Right atrium auricular region (tissue), 2 donors: ENCODE measurements around the gene FER. TPM values are rescaled to one million over a fixed set of nuclear protein-coding genes. Genes with fewer than 3 reads are reported as not detected.

ENCODE experiments used
- DNase-seq: peaks from one replicate; pipeline ENCODE4 v3.0.0-alpha.2; 2019; ENCODE audit warnings: low spot score
- H3K27ac ChIP-seq, 2 donors: fragments of 200-600 bp; sonication (generic); 1 replicate in 1 of 2; 2 replicates in 1 of 2; pipeline ENCODE4 v1.5.1; 2016 to 2019
- H3K27me3 ChIP-seq, 2 donors: fragments of 200-600 bp; sonication (generic); one replicate each; pipeline versions ENCODE4 v1.5.1 to v1.6.0; 2017 to 2019
- H3K36me3 ChIP-seq: fragments of 200-600 bp; sonication (generic); one replicate; pipeline ENCODE4 v1.5.1; 2016
- H3K4me1 ChIP-seq, 2 donors: fragments of 200-600 bp; sonication (generic); one replicate each; pipeline versions ENCODE4 v1.5.1 to v1.6.0; 2017 to 2019
- H3K4me3 ChIP-seq, 2 donors: fragments of 200-600 bp; sonication (generic); 1 replicate in 1 of 2; 2 replicates in 1 of 2; pipeline ENCODE4 v1.5.1; 2017 to 2019; ENCODE audit warnings: mild to moderate bottlenecking in 1 of 2, moderate library complexity in 1 of 2
- H3K9me3 ChIP-seq, 2 donors: fragments of 200-600 bp; sonication (generic); one replicate each; pipeline ENCODE4 v1.5.1; 2019
- total RNA-seq, 2 donors: library from RNA; depleted of rRNA; stranded (reverse); fragments of >200 nt; gene quantifications; one replicate each; pipeline ENCODE4 v1.1.0, GENCODE V29; 2016
- TF ChIP-seq, protein P1 (sequence below), 2 donors: fragments of 200-600 bp; sonication (generic); IDR thresholded peaks; one replicate each; pipeline ENCODE4 v1.5.1; 2019; ENCODE audit warnings: antibody characterized with exemption in 2 of 2

The FER gene
- total RNA-seq, 2 donors from 2014 or later, result 10.6 to 12.9 TPM

DNA sequence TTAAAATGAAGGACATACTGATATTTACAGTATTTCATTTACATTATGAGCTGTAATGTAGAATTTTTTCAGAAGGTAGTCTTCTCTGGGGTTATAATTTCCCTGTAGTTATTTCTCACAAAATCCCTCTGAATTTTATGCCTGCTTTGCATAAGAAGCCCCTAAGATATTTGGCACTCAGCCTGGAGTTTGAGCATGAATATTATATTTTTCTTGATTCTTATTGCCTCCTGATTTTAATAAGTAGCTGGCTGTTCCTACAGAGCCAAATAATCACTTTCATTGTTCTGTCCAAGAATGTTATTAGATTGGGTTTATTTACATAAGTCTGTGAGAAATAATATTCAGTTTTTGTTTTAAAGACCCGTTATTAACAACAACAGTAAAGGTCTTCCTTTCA lies 195.0 kb downstream of the FER start:
- H3K9me3 ChIP-seq, result no peaks in the 10 kb centered on the region
- no peak for DNase-seq
- no peaks in the 10 kb centered on the region for H3K4me1 ChIP-seq
- H3K27me3 ChIP-seq, result no peaks in the 10 kb centered on the region
- no peaks in the 10 kb centered on the region for H3K36me3 ChIP-seq
- H3K4me3 ChIP-seq, result no peak overlapping the region
- TF ChIP-seq, protein P1, sequence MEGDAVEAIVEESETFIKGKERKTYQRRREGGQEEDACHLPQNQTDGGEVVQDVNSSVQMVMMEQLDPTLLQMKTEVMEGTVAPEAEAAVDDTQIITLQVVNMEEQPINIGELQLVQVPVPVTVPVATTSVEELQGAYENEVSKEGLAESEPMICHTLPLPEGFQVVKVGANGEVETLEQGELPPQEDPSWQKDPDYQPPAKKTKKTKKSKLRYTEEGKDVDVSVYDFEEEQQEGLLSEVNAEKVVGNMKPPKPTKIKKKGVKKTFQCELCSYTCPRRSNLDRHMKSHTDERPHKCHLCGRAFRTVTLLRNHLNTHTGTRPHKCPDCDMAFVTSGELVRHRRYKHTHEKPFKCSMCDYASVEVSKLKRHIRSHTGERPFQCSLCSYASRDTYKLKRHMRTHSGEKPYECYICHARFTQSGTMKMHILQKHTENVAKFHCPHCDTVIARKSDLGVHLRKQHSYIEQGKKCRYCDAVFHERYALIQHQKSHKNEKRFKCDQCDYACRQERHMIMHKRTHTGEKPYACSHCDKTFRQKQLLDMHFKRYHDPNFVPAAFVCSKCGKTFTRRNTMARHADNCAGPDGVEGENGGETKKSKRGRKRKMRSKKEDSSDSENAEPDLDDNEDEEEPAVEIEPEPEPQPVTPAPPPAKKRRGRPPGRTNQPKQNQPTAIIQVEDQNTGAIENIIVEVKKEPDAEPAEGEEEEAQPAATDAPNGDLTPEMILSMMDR (IDR thresholded peaks at IDR 0.05), result no peak
- no peak overlapping the region for H3K27ac ChIP-seq

GRCh38 chr5:108945094-108945493 lies 197.4 kb downstream of the FER start:
- DNase-seq, result no peak
- Histone ChIP-seq H3K9me3 (no peaks in the 10 kb centered on the region), H3K36me3 (no peaks in the 10 kb centered on the region), H3K27me3 (no peaks in the 10 kb centered on the region), H3K4me1 (no peaks in the 10 kb centered on the region), H3K4me3 (no peak overlapping the region), H3K27ac (no peak overlapping the region)
- TF ChIP-seq, protein P1 (IDR thresholded peaks at IDR 0.05), result no peak

DNA sequence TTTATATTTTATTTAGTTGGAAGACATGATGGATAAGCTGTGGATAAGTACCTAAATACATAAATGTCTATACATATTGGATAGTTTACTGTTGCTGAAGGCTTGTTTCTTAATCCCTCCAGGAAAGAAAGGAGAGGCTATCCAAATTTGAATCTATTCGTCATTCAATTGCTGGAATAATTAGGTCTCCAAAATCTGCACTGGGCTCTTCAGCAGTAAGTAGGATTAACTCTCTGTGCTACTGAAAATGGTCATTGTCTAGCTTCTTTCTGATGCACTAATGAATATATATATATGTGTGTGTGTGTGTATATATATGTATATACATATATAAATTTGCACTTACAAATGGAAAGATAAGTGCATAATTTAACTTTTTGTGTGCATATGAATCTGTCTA lies 198.3 kb downstream of the FER start:
- Histone ChIP-seq H3K27ac (no peak overlapping the region), H3K27me3 (no peaks in the 10 kb centered on the region), H3K4me1 (no peaks in the 10 kb centered on the region), H3K36me3 (no peaks in the 10 kb centered on the region), H3K9me3 (no peaks in the 10 kb centered on the region), H3K4me3 (no peak overlapping the region)
- TF ChIP-seq, protein P1 (IDR thresholded peaks at IDR 0.05), result no peak
- no peak for DNase-seq

DNA sequence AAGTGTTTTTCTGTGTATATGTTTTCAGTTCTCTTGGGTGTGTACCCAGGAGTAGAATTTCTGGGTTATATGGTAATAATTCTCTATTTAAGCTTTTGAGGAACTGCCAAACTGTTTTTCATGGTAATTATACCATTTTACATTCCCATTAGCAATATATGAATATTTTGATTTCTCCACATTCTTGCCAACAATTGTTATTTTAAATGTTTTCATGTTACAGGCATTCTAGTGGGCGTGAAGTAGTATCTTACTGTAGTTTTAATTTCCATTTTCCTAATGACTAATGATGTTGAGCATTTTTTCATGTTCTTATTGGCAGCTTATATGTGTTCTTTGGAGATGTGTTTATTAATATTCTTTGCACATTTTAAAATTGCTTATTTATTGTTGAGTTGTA lies 199.5 kb downstream of the FER start:
- Histone ChIP-seq H3K27ac (no peak overlapping the region), H3K36me3 (no peaks in the 10 kb centered on the region), H3K27me3 (no peaks in the 10 kb centered on the region), H3K9me3 (no peaks in the 10 kb centered on the region), H3K4me1 (no peaks in the 10 kb centered on the region), H3K4me3 (no peak overlapping the region)
- TF ChIP-seq, protein P1 (IDR thresholded peaks at IDR 0.05), result no peak
- no peak for DNase-seq

DNA sequence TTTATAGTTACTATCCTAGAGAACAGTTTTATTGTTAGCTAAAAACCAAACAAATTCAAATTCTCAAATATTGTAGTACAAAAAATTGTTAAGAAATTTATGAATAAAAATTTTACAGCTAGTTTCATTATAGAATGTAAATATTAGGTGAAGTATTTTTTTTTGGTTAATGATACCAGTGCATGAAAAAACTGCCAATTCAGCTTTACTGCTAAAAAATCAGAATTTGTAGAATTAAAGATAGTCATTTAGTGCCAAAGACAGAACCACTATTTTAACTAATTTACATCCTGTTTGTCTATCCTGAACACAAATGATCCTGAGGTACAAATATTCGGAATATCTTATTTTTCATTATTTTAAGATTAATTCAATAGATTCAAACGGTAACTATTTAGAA lies 202.6 kb downstream of the FER start:
- H3K4me3 ChIP-seq, result no peak overlapping the region
- no peaks in the 10 kb centered on the region for H3K27me3 ChIP-seq
- TF ChIP-seq, protein P1 (IDR thresholded peaks at IDR 0.05), result no peak

DNA sequence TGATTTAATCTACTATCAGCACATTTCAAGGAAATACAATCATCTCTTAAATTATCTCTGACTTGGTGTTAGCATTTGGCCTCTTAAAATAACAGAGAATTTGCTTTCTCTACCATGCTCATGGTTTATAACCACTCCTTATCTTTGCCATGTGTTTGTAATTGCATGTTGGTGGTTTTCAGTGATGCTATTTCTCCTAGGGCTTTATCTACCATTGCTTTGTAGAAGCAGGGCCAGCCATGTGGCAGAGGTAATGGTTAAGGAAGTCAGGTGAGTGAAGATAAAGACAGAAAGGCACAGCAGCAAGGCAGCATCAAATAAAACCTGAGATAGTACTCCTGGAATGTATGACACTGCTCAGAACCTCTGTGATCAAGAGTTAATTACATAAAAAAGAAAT lies 206.2 kb downstream of the FER start:
- DNase-seq, result no peak
- no peak overlapping the region for H3K4me3 ChIP-seq
- no peaks in the 10 kb centered on the region for H3K4me1 ChIP-seq
- H3K9me3 ChIP-seq, result no peaks in the 10 kb centered on the region
- no peaks in the 10 kb centered on the region for H3K27me3 ChIP-seq
- TF ChIP-seq, protein P1 (IDR thresholded peaks at IDR 0.05), result no peak
- no peak overlapping the region for H3K27ac ChIP-seq
- H3K36me3 ChIP-seq, result no peaks in the 10 kb centered on the region

More for the DNA sequence above, 202.6 kb downstream of the FER start:
- no peak for DNase-seq
- Histone ChIP-seq H3K36me3 (no peaks in the 10 kb centered on the region), H3K9me3 (no peaks in the 10 kb centered on the region), H3K4me1 (no peaks in the 10 kb centered on the region), H3K27ac (no peak overlapping the region)
